Epithelial cell of esophagus (primary cell): ENCODE data around the gene GBP6.
"Not testable (repeated sequence)": the region's sequence is repeated elsewhere in the genome, so short reads cannot be mapped to it uniquely, and the experiment has no call there.

Experiments
- DNase-seq: peaks from one replicate; pipeline ENCODE4 v3.0.0; 2010; ENCODE audit warnings: low read depth
- H3K4me3 ChIP-seq: 2 replicates; pipeline ENCODE4 v1.5.1; 2011; ENCODE audit warnings: mild to moderate bottlenecking, low read length, control low read depth
- CTCF ChIP-seq: IDR thresholded peaks from 2 replicates; pipeline ENCODE4 v1.5.1; 2011; ENCODE audit warnings: low read depth, mild to moderate bottlenecking, low read length, control low read depth, inconsistent platforms; ENCODE audit not compliant: insufficient read depth; ENCODE audit errors: missing control alignments

Gene GBP6

GRCh38 chr1:89433421-89433820 is 69.6 kb downstream of the GBP6 start:
- no peak overlapping the region for H3K4me3 ChIP-seq
- no peak for TF ChIP-seq CTCF
- no peak for DNase-seq

GRCh38 chr1:89434058-89434780 is 70.4 kb downstream of the GBP6 start:
- DNase-seq = not testable (repeated sequence)

More at GRCh38 chr1:89434058-89434780, 70.4 kb downstream of the GBP6 start:
- not testable (repeated sequence) for H3K4me3 ChIP-seq
